Uterus (tissue), 4 donors: Measurements from ENCODE around the gene FAM3A. TPM values are rescaled to one million over a fixed set of nuclear protein-coding genes. Genes with fewer than 3 reads are reported as not detected.
A peak's percentile ranks its signal among the peaks of the same experiment; 100 is the strongest.

Experiments
- DNase-seq, 2 donors: peaks; one replicate each; pipeline ENCODE4 v3.0.0-alpha.2; 2019 to 2020
- H3K27ac ChIP-seq, 2 donors: fragments of 200-600 bp; sonication (generic); 1 replicate in 1 of 2; 2 replicates in 1 of 2; pipeline ENCODE4 v1.5.1; 2016 to 2018
- H3K27me3 ChIP-seq, 2 donors: fragments of 200-600 bp; sonication (generic); one replicate each; pipeline ENCODE4 v1.5.1; 2018 to 2019; ENCODE audit warnings: control low read depth in 1 of 2
- H3K36me3 ChIP-seq, 2 donors: fragments of 200-600 bp; sonication (generic); one replicate each; pipeline ENCODE4 v1.5.1; 2019; ENCODE audit warnings: control low read depth in 1 of 2
- H3K4me1 ChIP-seq, 2 donors: fragments of 200-600 bp; sonication (generic); one replicate each; pipeline ENCODE4 v1.5.1; 2018 to 2019; ENCODE audit warnings: control low read depth in 1 of 2
- H3K4me3 ChIP-seq, 2 donors: fragments of 200-600 bp; sonication (generic); 1 replicate in 1 of 2; 2 replicates in 1 of 2; pipeline ENCODE4 v1.5.1; 2018 to 2019; ENCODE audit warnings: mild to moderate bottlenecking in 1 of 2
- H3K9me3 ChIP-seq, 2 donors: fragments of 200-600 bp; sonication (generic); one replicate each; pipeline ENCODE4 v1.5.1; 2019; ENCODE audit warnings: control low read depth in 1 of 2
- POLR2A ChIP-seq, 2 donors: fragments of 450-650 bp; IDR thresholded peaks; one replicate each; pipeline ENCODE4 v1.6.1; 2016; ENCODE audit warnings: antibody characterized with exemption in 2 of 2, mild to moderate bottlenecking in 1 of 2, moderate library complexity in 1 of 2
- intact Hi-C: fragments of 100-400 bp; cut with DNase I; formaldehyde crosslinking; loops from one replicate; pipeline ENCODE4 v1.15.1; 2023; ENCODE audit warnings: low total_unique reads
- total RNA-seq, 4 donors: library from RNA; depleted of rRNA in 3 of 4; stranded (reverse); fragments of >200 nt in 3 of 4; gene quantifications; one replicate each; pipeline versions ENCODE4 v1.1.0 to v1.2.4, GENCODE V29; 2014 to 2023
- TF ChIP-seq, protein P1 (sequence below), 4 experiments: fragments of 200-600 bp in 2 of 4; fragments of 450-650 bp in 2 of 4; sonication (generic) in 2 of 4; IDR thresholded peaks; one replicate each; pipeline ENCODE4 v1.5.1; 2016 to 2019; ENCODE audit warnings: antibody characterized with exemption in 4 of 4, mild to moderate bottlenecking in 2 of 4, moderate library complexity in 1 of 4
- donor health status: DM: yes; HTN: yes; CAD: no.

FAM3A gene
- total RNA-seq, 4 donors from 2014 or later = 5.1 to 55.9 (median 15.4) TPM

- no peak overlapping the region for H3K27ac ChIP-seq
- H3K27me3 ChIP-seq = no peaks in the 10 kb centered on the region
- no peak overlapping the region for H3K4me3 ChIP-seq
- DNase-seq = no peak
- intact Hi-C loops = no loop called here
- no peak for TF ChIP-seq POLR2A (IDR thresholded peaks at IDR 0.05)
- TF ChIP-seq, protein P1, sequence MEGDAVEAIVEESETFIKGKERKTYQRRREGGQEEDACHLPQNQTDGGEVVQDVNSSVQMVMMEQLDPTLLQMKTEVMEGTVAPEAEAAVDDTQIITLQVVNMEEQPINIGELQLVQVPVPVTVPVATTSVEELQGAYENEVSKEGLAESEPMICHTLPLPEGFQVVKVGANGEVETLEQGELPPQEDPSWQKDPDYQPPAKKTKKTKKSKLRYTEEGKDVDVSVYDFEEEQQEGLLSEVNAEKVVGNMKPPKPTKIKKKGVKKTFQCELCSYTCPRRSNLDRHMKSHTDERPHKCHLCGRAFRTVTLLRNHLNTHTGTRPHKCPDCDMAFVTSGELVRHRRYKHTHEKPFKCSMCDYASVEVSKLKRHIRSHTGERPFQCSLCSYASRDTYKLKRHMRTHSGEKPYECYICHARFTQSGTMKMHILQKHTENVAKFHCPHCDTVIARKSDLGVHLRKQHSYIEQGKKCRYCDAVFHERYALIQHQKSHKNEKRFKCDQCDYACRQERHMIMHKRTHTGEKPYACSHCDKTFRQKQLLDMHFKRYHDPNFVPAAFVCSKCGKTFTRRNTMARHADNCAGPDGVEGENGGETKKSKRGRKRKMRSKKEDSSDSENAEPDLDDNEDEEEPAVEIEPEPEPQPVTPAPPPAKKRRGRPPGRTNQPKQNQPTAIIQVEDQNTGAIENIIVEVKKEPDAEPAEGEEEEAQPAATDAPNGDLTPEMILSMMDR (IDR thresholded peaks at IDR 0.05) = no peak
- H3K36me3 ChIP-seq = no peaks in the 10 kb centered on the region
- no peaks in the 10 kb centered on the region for H3K4me1 ChIP-seq
- H3K9me3 ChIP-seq = no peaks in the 10 kb centered on the region
These were observed 55.7 kb downstream of the FAM3A start for GRCh38 chrX:154460326-154460725.

- Histone ChIP-seq H3K9me3 (no peaks in the 10 kb centered on the region), H3K4me1 (no peaks in the 10 kb centered on the region), H3K27me3 (no peaks in the 10 kb centered on the region), H3K4me3 (peak overlapping the region in 1 of 2 donors; percentile 47), H3K36me3 (no peaks in the 10 kb centered on the region), H3K27ac (no peak overlapping the region)
- TF ChIP-seq, protein P1 (IDR thresholded peaks at IDR 0.05) = no peak
- TF ChIP-seq POLR2A (IDR thresholded peaks at IDR 0.05) = no peak
- intact Hi-C loops = no loop called here
- no peak for DNase-seq
These were observed 56.2 kb downstream of the FAM3A start for GRCh38 chrX:154459832-154460231.

DNA sequence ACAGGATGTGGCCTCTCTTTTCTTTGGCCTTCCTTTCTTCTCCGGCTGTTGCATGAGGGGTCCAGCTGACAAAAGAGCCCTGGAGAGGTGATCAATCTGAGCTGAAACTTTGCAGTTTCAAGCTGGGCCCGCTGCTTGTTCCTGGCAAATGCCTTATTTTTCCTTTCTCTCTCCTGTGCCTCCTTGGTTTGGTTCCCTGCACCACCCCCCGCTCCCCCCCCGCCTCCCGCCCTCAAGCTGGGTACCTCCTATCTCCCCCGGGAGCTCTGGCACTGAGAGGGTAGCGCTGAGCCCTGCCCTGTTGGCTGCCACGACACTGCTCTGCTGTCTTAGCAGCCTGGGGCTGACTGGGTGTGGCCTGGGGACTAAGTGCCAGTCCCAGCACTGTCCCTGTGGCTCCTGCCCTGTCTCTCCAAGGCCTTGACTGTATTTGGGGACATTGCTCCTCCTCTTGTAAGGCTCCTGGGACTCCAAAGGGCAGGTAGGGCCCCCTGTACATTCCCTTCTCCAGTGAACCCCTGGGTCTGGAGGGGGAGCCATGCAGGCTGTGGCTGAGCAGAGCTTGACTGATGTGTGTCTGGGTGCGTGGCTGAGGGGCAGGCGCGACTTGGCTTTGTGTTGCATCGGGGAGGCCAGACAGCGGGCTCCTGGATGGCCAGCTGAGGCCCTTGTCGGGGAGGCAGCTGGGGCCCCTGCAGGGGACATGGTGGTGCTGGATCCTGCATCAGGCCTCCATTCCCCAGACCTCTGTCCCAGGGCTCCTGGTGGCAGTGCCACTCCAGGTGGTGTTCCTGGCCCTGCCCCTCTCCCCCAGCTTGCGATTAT, 56.9 kb downstream of the FAM3A start:
- Histone ChIP-seq H3K27me3 (no peaks in the 10 kb centered on the region), H3K27ac (peak overlapping the region; percentile 76 to 83), H3K4me1 (no peaks in the 10 kb centered on the region), H3K9me3 (no peaks in the 10 kb centered on the region), H3K4me3 (peak overlapping the region; percentile 47 to 79), H3K36me3 (no peaks in the 10 kb centered on the region)
- TF ChIP-seq POLR2A (IDR thresholded peaks at IDR 0.05) = no peak
- TF ChIP-seq, protein P1 (IDR thresholded peaks at IDR 0.05) = no peak
- no peak for DNase-seq
- intact Hi-C loops = no loop called here

- TF ChIP-seq, protein P1 (IDR thresholded peaks at IDR 0.05) = no peak
- peak; percentile 82 to 86 for TF ChIP-seq POLR2A (IDR thresholded peaks at IDR 0.05)
- peak within 1 kb of the TSS; percentile 47 to 79 for H3K4me3 ChIP-seq
- no peaks in the 10 kb centered on the region for H3K36me3 ChIP-seq
- no peaks in the 10 kb centered on the region for H3K27me3 ChIP-seq
- DNase-seq = peak in 1 of 2 donors; percentile 54
- intact Hi-C loops = no loop called here
- no peaks in the 10 kb centered on the region for H3K9me3 ChIP-seq
- H3K4me1 ChIP-seq = no peaks in the 10 kb centered on the region
- H3K27ac ChIP-seq = peak within 1 kb of the TSS; percentile 76 to 83
These were observed 57.7 kb downstream of the FAM3A start, which contains the start of gene PLXNA3 for GRCh38 chrX:154458116-154458953. Gene PLXNA3 (plus strand): TSS chrX:154458281. CDS start chrX:154460184, 1,903 bp downstream.
